K562 treated with DMSO at 1 percent for 48 hours (cell line): ENCODE results near the gene DACT2. TPM values are rescaled to one million over a fixed set of nuclear protein-coding genes. Genes with fewer than 3 reads are reported as not detected.

Experiments
- total RNA-seq: library from RNA; unstranded; fragments of 300-600 nt; gene quantifications from 2 replicates; pipeline ENCODE4 v1.2.3, GENCODE V29; 2022; ENCODE audit warnings: low replicate concordance; ENCODE audit errors: extremely low read depth

The DACT2 gene, protein sequence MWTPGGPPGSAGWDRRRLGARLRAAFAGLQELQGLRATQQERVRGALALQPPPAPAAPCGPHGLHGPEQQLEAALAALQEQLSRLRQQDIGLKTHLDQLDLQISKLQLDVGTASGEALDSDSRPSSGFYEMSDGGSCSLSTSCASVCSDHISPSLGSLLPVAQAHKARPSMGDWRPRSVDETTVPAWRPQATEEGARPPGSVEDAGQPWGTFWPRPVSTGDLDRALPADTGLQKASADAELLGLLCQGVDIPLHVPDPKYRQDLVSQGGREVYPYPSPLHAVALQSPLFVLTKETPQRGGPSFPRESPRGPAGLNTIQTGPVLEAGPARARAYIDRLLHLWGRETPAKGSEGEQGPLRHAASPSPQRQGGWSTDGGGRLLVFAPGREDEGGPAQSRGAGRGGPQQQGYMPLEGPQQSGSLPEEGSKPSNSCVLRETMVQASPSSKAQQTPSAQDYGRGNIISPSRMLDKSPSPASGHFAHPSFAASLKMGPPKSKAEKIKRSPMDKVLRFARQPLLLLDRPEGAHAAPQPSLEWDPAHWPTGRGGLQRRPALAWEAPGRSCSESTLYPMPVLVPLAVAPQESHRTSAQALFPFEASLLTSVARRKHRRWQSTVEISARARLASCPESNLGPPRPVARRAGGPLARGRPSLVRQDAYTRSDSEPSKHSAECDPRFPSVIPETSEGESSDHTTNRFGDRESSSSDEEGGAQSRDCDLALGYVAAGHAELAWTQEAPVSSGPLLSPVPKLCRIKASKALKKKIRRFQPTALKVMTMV
- total RNA-seq: not detected in 2 replicates

DNA sequence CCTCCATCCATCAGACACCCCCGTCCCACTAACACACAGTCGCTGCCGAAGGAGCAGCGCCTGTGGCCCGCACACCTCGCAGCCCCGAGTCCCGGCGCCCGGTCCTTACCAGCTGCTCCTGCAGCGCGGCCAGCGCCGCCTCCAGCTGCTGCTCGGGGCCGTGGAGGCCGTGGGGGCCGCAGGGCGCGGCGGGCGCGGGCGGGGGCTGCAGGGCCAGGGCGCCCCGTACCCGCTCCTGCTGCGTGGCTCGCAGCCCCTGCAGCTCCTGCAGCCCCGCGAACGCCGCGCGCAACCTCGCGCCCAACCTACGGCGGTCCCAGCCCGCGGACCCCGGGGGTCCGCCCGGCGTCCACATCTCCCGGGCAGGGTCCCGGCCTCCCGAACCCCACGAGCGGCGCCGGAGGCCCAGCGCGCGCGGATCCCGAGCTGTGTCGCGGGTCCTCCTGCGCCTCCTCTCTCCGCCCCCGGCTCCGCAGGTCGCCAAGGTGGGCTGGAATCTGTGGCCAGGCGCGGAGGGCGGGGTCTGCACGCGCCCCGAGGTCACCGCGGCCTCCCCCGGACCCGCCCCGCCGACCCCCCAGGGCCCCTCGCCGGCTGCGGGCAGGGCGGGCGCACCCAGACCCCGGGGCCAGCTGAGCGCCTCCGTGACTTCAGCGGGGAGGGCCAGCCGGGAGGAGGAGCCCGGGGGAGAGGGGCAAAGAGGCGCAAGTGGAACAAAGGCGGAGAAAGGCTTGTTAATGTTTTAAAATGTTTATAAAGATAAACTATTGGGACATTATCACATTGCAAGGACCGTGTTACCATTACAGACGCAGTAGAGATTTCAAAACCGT lies at the start of gene DACT2:
Gene DACT2, minus strand, starts transcription at position 499 of the 833 bp plus-strand sequence. Its CDS starts 144 bp downstream, at position 355.

Other genes starting within 250 kb of the DACT2 start
- gene FRMD1, start 240.6 kb downstream of the DACT2 start, total RNA-seq: not detected in 2 replicates
- gene SMOC2, start 121.4 kb upstream of the DACT2 start, total RNA-seq: not detected in 2 replicates